Glutamatergic neuron (in vitro differentiated cells): ENCODE measurements around the gene ODAD4. TPM values are rescaled to one million over a fixed set of nuclear protein-coding genes. Genes with fewer than 3 reads are reported as not detected.
"Not testable (repeated sequence)": the region's sequence is repeated elsewhere in the genome, so short reads cannot be mapped to it uniquely, and the experiment has no call there.

Experiments used
- DNase-seq: peaks from one replicate; pipeline ENCODE4 v3.0.0; 2022
- H3K27ac Mint-ChIP-seq: one replicate; pipeline ENCODE4 v1.8.0; 2020; ENCODE audit warnings: mild to moderate bottlenecking, mixed read lengths, inconsistent platforms; ENCODE audit not compliant: unreplicated experiment
- H3K27me3 Mint-ChIP-seq: one replicate; pipeline ENCODE4 v1.8.0; 2020; ENCODE audit warnings: mild to moderate bottlenecking, moderate library complexity, mixed read lengths, inconsistent platforms; ENCODE audit not compliant: unreplicated experiment
- H3K36me3 Mint-ChIP-seq: one replicate; pipeline ENCODE4 v1.8.0; 2020; ENCODE audit warnings: mild to moderate bottlenecking, mixed read lengths, inconsistent platforms; ENCODE audit not compliant: unreplicated experiment
- H3K4me1 Mint-ChIP-seq: one replicate; pipeline ENCODE4 v1.8.0; 2020; ENCODE audit warnings: mild to moderate bottlenecking, low read depth, mixed read lengths, inconsistent platforms; ENCODE audit not compliant: unreplicated experiment
- H3K4me3 Mint-ChIP-seq: one replicate; pipeline ENCODE4 v1.8.0; 2020; ENCODE audit warnings: mild to moderate bottlenecking, mixed read lengths, inconsistent platforms; ENCODE audit not compliant: unreplicated experiment
- H3K9me3 Mint-ChIP-seq: one replicate; pipeline ENCODE4 v1.8.0; 2020; ENCODE audit warnings: mild to moderate bottlenecking, moderate library complexity, mixed read lengths, inconsistent platforms; ENCODE audit not compliant: unreplicated experiment
- total RNA-seq: library from RNA; stranded (reverse); fragmentation: NEBNext Ultra II Directional; extraction: Animal tissue kit (Norgen Biotek cat#: 25700); gene quantifications from one replicate; pipeline ENCODE4 v1.2.1, GENCODE V29; 2021; ENCODE audit not compliant: unreplicated experiment
- TF ChIP-seq, protein P1 (sequence below): fragments of 200-600 bp; sonication (generic); IDR thresholded peaks from one replicate; pipeline ENCODE4 v1.5.0; 2021; ENCODE audit not compliant: partially characterized antibody, unreplicated experiment

Gene ODAD4
- total RNA-seq, 1 donor from 2014 or later, result 3.4 TPM

DNA sequence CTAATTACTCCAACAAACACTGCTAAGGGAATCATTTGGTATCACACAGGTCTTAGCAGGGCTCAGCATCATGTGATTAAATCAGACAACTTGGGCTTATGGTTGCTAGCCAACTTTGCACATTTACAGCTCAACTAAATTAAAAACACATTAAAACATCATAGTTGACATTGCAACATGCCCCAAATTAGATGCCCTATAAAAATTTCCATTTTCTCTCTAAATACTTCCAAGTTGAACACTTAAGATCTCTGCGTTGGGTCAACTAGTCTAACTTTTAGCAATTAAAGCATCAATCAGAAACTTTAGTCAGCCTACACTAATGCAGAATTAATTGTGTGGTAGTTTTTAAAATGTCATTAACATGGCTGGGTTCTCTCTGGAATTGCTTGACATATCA is 74.7 kb downstream of the ODAD4 start:
- Mint-ChIP-seq H3K27me3 (peaks cover 2% of the 10 kb centered on the region), H3K4me3 (no peak overlapping the region), H3K27ac (no peak overlapping the region), H3K36me3 (no peaks in the 10 kb centered on the region), H3K9me3 (peaks cover 2% of the 10 kb centered on the region), H3K4me1 (peaks cover 9% of the 10 kb centered on the region)
- DNase-seq, result no peak
- TF ChIP-seq, protein P1, sequence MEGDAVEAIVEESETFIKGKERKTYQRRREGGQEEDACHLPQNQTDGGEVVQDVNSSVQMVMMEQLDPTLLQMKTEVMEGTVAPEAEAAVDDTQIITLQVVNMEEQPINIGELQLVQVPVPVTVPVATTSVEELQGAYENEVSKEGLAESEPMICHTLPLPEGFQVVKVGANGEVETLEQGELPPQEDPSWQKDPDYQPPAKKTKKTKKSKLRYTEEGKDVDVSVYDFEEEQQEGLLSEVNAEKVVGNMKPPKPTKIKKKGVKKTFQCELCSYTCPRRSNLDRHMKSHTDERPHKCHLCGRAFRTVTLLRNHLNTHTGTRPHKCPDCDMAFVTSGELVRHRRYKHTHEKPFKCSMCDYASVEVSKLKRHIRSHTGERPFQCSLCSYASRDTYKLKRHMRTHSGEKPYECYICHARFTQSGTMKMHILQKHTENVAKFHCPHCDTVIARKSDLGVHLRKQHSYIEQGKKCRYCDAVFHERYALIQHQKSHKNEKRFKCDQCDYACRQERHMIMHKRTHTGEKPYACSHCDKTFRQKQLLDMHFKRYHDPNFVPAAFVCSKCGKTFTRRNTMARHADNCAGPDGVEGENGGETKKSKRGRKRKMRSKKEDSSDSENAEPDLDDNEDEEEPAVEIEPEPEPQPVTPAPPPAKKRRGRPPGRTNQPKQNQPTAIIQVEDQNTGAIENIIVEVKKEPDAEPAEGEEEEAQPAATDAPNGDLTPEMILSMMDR, result no peak

GRCh38 chr17:42009170-42009569 is 78.8 kb downstream of the ODAD4 start:
- no peak overlapping the region for H3K27ac Mint-ChIP-seq
- H3K36me3 Mint-ChIP-seq, result no peaks in the 10 kb centered on the region
- no peak for DNase-seq
- TF ChIP-seq, protein P1, result no peak
- peaks cover 6% of the 10 kb centered on the region for H3K4me1 Mint-ChIP-seq
- H3K27me3 Mint-ChIP-seq, result no peaks in the 10 kb centered on the region
- H3K4me3 Mint-ChIP-seq, result no peak overlapping the region
- no peaks in the 10 kb centered on the region for H3K9me3 Mint-ChIP-seq

DNA sequence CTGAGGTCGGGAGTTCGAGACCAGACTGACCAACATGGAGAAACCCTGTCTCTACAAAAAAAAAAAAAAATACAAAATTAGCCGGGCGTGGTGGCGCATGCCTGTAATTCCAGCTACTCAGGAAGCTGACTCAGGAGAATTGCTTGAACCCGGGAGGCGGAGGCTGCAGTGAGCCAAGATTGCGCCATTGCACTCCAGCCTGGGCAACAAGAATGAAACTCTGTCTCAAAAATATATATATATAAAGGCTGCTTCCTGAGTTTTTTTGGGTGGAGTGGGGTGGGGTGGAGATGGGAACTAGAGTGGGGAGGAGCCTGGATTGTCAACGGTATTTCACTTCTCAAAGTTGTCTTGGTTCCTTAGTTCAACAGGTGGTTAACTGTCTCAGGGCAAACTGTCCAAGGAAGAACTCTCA is 79.9 kb downstream of the ODAD4 start:
- not testable (repeated sequence) for H3K4me1 Mint-ChIP-seq, H3K27ac Mint-ChIP-seq, H3K27me3 Mint-ChIP-seq, H3K9me3 Mint-ChIP-seq, DNase-seq, H3K36me3 Mint-ChIP-seq, H3K4me3 Mint-ChIP-seq

DNA sequence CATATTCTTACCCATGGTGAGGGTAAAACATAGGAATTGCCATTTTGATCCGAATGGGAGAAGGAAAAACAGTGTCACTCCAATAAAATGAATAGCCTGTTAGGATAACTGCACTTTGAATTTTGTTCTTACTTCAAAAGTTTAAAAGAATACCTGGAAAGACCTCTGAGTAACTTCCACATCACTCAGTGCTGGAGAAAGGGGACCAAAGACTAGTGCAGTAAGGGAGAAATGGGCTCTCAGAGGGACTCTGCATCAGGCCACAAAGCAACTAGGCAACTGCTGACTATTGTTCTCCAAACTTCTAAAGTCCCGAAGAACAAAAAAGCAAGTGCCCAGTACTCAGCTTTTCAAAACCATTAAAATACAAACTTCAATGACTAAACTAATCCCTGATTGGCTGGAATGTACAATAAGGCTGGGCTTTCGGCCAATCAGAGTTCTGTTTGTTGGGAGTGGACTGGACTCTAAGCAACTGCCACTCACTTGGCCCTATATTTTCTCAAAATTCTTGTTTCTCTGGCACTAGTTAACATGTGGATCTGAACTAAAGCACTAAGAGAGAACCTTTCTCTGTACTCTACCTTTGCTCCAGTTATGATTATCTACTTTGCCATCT is 80.6 kb downstream of the ODAD4 start:
- no peaks in the 10 kb centered on the region for H3K9me3 Mint-ChIP-seq
- H3K27ac Mint-ChIP-seq, result no peak overlapping the region
- H3K36me3 Mint-ChIP-seq, result no peaks in the 10 kb centered on the region
- no peak for DNase-seq
- TF ChIP-seq, protein P1, result no peak
- H3K4me1 Mint-ChIP-seq, result peaks cover 9% of the 10 kb centered on the region
- no peak overlapping the region for H3K4me3 Mint-ChIP-seq
- no peaks in the 10 kb centered on the region for H3K27me3 Mint-ChIP-seq

- H3K9me3 Mint-ChIP-seq, H3K36me3 Mint-ChIP-seq, H3K27ac Mint-ChIP-seq, DNase-seq, H3K4me3 Mint-ChIP-seq, H3K27me3 Mint-ChIP-seq: not testable (repeated sequence)
- peaks cover 12% of the 10 kb centered on the region for H3K4me1 Mint-ChIP-seq
Observed at GRCh38 chr17:42012363-42012762, 81.9 kb downstream of the ODAD4 start.

DNA sequence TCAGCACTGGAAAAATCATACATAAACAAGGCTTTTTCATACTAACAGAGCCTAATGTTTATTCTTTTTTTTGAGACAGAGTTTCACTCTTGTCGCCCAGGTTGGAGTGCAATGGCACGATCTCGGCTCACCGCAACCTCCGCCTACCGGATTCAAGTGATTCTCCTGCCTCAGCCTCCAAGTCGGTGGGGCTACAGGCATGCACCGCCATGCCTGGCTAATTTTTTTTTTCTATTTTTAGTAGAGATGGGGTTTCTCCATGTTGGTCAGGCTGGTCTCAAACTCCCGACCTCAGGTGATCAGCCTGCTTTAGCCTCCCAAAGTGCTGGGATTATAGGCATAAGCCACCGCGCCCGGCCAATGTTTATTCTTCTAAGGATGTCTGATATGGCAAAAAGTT is 83.3 kb downstream of the ODAD4 start:
- H3K9me3 Mint-ChIP-seq, result not testable (repeated sequence)
- peak overlapping the region; percentile 34 for H3K4me3 Mint-ChIP-seq
- H3K27ac Mint-ChIP-seq, result peak overlapping the region; percentile 29

More for the DNA sequence above, 83.3 kb downstream of the ODAD4 start:
- H3K36me3 Mint-ChIP-seq, DNase-seq, H3K27me3 Mint-ChIP-seq: not testable (repeated sequence)
- H3K4me1 Mint-ChIP-seq, result peaks cover 13% of the 10 kb centered on the region

Other genes with a start within 250 kb of the ODAD4 start
- 1,088 TPM for gene EIF1, start 241.7 kb upstream of the ODAD4 start, total RNA-seq
- not detected for gene GAST, start 218.3 kb upstream of the ODAD4 start, total RNA-seq
- gene HAP1, start 196.0 kb upstream of the ODAD4 start, total RNA-seq, result 0.76 TPM
- gene JUP, start 143.9 kb upstream of the ODAD4 start, total RNA-seq, result 252 TPM
- 5.6 TPM for gene P3H4, start 118.7 kb upstream of the ODAD4 start, total RNA-seq
- 28.5 TPM for gene FKBP10, start 117.6 kb upstream of the ODAD4 start, total RNA-seq
- 165 TPM for gene NT5C3B, start 94.4 kb upstream of the ODAD4 start, total RNA-seq
- not detected for gene KLHL10, start 92.8 kb upstream of the ODAD4 start, total RNA-seq
- gene KLHL11, start 65.2 kb upstream of the ODAD4 start, total RNA-seq, result 17.4 TPM
- gene ACLY, start 11.7 kb upstream of the ODAD4 start, total RNA-seq, result 625 TPM
- 51.5 TPM for gene CNP, start 36.2 kb downstream of the ODAD4 start, total RNA-seq
- 124 TPM for gene DNAJC7, start 86.8 kb downstream of the ODAD4 start, total RNA-seq
- 88.8 TPM for gene NKIRAS2, start 89.5 kb downstream of the ODAD4 start, total RNA-seq
- gene C17orf113, start 120.0 kb downstream of the ODAD4 start, total RNA-seq, result 2.4 TPM
- 1.5 TPM for gene ZNF385C, start 167.9 kb downstream of the ODAD4 start, total RNA-seq
- gene DHX58, start 182.1 kb downstream of the ODAD4 start, total RNA-seq, result 0.42 TPM
- 29.3 TPM for gene KAT2A, start 190.8 kb downstream of the ODAD4 start, total RNA-seq
- 0.44 TPM for gene HSPB9, start 192.2 kb downstream of the ODAD4 start, total RNA-seq
- gene RAB5C, start 224.4 kb downstream of the ODAD4 start, total RNA-seq, result 94.7 TPM